CD4-positive, alpha-beta T cell treated with Interleukin-15 for 4 hours (primary cell): ENCODE measurements around the gene ARHGAP18.

Experiments used
- DNase-seq: peaks from one replicate; pipeline ENCODE4 v3.0.0-alpha.2; 2020; ENCODE audit warnings: low spot score

Gene ARHGAP18

DNA sequence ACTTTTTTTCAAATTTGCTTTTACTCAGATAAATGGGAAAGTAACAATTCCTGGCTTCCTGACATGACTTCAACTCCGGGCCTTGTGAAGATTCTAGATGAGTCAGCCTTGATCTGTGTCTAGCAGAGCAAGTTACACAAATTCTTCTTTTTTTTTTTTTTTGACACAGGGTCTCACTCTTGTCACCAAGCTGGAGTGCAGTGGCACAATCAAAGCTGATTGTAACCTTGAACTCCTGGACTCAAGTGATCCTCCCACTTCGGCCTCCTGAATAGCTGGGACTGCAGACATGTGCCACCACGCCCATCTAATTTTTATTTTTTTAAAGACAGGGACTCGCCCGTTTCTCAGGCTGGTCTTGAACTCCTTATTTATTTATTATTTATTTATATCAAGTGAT lies 7.3 kb upstream of the ARHGAP18 start:
- DNase-seq, result no peak

DNA sequence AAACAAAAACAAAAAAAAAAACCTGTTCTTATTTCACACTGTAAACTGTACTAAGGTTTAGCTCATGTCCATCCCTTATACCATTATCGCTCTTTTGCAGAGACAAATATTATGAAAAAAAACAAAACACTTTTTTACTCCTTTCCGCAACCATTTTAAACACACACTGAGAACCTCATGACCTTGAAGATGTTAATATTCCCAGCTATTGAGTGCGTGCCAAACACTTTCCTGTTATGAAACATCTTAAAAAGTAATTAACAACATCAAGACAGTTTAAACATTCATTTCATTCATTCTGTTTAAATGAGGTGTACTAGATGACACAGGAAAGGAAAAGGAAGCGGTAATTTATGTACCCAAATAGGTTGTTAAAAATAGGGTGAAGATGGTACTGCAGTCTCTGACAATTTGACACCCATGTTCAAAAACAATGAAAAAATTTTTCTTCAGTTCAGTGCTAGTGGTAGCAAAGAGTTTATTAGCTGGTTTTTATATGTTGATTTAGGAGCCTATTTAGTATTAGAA lies 3.9 kb upstream of the ARHGAP18 start:
- DNase-seq, result no peak

DNA sequence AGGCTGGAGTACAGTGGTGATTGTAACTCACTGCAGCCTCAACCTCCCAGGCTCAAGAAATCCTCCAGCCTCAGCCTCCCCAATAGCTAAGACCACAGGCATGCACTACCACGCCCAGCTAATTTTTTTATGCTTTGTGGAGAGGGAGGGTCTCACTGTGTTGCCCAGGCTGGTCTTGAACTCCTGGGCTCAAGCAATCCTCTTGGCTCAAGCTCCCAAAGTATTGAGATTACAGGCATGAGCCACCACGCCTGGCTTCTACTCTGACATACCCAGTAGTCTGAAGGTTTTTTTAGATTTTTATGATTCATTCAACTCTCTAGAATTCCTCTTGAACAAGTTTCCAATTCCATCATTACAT lies 1.3 kb upstream of the ARHGAP18 start:
- DNase-seq, result no peak

DNA sequence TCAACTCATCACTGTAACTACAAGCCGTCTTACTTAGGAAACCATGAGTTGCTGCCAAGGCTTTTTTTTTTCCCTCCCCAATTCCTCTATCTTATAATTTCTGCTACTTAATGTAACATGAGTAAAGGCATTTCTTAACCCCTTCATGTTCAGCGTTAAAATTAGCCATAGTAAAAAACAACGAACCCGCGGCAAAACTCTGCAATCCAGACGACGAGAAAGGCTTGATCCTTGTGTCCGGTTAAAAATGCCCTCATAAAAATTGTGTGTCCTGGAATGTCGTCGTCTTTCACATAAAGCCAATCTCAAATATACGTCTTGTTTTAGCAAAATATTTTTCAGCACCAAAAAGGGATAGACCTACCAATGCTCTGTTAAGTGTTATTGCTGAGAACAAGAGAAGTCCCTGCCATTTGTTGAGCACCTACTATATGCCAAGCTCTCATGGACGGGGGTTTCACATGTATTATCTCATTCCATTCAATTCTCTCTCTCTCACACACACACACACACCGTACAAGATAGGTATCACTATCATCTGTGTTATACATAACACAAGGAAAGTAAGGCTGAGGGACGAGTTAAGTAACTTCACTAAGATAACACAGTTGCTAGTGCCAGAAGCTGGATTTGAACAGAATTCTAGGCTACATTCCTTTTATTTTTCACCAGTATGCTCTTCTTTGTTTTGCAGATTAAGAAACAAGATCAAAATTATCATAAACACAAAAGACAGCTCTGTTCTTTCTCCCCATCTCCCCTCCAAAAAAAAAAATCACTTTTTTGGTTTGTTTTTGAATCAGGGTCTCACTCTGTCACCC lies 683 bp upstream of the ARHGAP18 start:
- DNase-seq, result no peak

DNA sequence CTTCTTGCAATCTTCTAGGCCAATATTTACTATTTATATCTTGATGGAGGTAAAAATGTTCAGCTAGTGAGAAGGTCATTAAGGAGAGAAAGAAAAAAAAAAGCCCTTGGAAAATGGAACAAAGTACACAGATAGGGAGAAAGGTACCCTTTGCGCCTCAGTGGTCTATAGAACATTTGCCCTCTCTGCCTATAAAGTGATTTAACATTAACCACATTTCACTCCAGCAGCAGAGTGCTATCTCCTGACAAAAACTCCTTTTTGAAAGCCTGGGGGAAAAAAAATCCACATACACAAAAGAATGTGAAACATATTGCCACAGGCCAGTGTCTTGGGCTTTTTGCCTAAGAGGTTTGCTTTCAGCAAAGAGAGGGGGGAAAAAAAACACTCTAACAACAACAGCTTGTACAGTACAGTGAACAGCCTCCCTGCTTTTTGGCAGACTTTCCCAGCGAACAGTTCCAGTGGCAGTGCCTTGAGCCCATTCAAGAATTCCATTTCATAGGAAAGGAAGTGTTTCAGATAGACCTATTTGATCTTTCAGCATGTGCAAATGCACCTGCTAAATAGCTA lies 695 bp downstream of the ARHGAP18 start:
- no peak for DNase-seq

DNA sequence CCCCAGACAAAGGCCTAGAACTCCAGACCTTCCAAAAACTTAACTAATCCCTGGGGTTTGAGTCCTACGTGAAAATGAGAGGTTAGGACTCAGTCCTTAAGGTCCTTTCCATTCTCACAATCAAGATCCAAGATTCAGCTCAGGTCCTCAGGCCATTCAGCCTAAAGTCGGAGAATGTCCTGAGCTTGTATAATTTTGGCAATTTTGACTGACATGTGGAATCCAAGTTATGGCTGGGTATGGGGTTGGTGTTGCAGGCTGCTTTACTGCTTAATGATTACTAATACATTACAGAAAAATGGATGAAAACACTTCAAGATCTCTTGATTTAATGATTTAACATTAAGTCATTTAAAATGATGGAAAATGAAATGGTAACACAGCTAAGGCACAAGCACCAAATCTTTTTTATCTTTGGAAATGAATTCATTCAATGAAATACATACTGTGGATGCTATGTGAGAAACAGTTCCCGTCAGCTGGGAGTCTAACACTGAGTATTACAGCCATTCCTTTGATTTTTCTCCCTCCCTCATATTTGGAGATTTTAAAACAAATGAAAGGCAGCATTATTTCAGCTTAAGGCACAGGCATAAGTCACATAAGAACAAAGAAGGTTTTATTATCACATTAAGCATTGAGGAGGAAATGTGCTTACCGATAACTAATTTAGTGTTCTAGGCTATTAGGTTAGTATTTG lies 1.3 kb downstream of the ARHGAP18 start:
- DNase-seq, result no peak

DNA sequence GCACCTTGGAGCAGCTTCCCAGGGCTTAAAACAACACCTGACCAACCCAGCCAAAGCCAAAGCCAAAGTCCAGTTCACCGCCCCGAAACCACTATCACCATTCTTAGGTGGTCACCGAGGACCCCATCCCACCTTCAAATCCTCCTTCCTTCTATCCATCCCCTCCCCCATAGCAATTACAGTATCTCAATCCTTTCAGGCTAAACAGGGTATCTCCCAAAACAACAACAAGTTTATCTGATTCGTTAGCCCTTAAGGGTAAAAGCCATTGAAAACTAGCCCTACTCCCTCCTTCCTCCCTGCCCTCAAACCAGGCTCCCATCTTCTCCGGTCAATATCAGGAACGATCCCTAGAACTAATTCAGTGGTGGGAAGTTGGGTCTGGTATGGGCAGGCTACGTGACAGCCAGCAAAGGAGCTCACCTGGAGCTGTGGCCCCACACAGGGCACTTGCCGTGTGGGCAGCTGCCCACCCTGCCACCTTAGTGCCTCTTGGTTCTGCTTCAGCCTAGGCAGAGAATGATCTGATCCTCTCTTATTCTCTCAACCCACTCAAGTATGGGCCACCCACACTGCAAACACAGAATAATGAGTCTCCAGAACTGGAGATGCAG lies 2.0 kb downstream of the ARHGAP18 start:
- no peak for DNase-seq

DNA sequence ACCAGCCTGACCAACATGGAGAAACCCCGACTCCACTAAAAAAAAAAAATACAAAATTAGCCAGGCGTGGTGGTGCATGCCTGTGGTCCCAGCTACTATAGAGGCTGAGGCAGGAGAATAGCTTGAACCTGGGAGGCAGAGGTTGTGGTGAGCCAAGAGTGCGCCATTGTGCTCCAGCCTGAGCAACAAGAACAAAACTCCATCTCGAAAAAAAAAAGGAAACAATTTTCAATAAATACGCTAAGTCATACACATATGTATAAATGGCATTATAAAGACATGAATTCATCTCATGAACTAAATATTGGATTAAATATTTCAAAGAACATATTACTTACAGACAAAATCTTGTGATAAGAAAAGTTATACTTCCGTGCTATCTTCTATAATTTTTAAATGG lies 2.9 kb downstream of the ARHGAP18 start:
- DNase-seq, result no peak

DNA sequence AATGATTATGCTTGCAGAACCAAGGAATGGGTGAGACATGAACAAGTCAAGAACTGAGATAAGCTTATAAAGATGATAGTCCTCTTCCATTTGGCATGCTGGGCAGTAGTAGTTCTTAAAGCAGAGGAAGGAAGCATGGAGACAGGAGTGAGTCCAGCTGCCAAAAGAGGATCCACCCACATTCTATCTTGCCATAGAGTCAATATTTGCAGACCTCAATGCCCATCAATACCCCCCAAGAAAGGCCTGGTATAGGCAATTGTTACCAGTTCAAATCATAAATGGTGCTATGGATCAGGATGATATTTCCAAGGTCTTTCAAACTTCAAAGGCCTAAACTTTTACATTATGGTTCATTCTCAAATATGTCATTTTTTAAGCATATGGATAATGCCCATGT lies 4.8 kb downstream of the ARHGAP18 start:
- DNase-seq, result no peak

DNA sequence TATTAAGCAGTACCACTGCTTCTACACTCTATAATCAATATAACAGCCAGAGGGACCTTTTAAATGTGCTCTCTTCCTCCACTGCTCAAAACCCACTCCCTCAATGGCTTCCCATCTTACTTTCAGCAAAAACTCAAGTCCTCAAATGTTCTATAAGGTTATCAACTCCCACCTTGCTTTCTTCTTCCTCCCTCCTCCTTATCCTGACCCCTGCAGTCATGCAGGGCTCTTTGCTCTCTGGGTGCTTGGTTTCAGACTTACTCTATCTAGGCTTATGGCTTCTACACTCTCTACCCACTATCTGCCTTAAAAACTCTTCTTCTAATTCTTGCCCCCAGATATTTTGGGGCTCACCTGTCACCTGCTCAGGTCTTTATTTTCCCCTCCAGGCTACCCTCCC lies 5.3 kb downstream of the ARHGAP18 start:
- no peak for DNase-seq

DNA sequence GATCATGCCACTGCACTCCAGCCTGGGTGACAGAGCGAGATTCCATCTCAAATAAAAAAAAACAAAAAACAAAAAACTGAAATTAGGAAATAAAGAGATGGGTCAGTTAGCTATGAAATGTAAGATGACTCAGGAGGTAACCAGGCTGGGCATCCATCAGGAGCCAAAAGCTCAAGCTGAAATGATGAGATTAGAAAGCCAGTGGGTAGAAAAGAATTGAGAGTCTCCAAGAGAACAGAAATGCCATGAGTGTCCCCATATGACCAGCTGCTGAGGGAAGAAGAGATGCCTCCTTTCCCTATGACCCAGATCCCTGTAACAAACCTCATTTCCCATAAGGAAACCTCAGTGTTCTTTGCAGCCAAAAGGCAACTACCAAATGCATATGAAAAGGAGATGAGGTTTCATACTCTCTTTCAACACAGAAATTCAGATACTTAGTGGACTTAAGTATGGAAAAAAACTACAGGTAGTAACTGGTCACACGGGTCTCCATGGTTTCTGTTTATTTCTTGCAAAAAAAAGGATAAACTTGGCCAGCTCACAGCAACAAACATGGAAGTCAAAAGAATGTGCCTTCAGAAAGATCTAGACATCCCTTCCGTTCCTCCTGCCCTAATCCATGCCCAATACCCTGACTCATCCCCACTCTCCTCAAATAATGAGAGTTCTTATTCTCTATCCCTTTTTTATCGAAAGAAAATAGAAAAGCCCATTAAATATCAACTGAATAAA lies 8.1 kb downstream of the ARHGAP18 start:
- DNase-seq, result no peak

DNA sequence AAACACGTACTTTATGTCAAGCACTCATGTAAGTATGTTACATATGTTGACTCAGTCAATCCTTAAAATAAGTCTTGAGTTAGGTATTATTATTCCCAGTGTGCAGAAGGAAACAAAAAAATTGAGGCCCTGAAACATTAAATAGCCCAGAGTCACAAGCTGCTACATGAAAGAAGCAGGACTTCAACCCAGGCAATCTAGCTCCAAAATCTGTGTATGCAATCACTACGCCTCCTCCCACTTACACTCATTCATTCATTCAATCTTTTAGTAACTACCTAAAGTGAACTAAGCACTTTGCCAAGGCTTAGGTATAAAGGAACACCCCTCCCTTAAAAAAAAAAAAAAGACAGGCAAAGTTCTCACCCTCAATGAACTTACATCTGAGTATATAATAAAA lies 9.3 kb downstream of the ARHGAP18 start:
- DNase-seq, result no peak

DNA sequence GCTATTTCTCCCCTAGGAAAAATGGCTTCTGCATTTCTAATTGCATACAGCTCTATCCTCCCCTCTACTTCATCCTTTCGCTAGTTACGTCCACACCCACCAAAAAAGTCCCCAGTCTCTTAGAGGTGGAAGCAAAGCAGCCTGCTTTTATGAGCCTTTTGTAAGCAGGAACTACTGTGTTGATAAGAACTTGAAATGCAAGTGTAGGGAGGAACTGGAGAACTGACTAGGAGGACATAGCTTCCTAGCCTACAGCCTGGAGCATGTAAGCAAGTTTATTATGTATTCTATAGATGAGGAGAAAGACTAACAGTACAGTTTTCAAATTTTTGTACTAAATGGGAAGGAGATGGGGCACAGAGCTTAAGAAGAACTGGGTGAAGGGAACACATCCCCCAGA lies 10.3 kb downstream of the ARHGAP18 start:
- DNase-seq, result no peak

DNA sequence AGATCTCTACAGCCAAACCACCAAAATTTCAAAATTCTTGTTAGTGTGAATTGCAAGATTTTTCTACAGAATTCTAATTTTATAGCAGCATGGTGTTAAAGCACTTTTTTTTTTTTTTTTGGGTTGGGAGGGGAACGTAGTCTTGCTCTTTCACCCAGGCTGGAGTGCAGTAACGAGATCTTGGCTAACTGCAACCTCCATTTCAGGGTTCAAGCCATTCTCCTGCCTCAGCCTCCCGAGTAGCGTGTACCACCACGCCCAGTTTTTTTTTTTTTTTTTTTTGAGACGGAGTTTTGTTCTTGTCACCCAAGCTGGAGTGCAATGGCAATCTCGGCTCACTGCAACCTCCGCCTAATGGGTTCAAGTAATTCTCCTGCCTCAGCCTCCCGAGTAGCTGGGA lies 11.5 kb downstream of the ARHGAP18 start:
- no peak for DNase-seq

DNA sequence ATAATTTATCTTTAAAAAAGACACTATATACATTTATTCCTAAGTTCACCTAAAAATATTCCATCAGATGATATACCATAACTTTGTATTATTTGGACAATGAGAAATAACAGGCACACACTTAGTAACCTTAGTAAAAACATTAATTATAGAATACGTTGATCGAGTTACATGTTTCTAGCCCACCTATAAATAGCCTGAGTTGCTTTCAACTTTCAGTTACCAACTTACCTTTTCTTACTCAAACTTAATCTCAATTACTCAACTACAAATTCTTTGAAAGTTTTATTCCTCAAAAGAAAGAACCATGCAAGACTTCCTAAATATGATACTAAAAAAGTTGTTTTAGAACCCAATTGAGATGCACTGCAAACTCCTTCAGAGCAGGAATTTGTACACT lies 12.2 kb downstream of the ARHGAP18 start:
- DNase-seq, result no peak

DNA sequence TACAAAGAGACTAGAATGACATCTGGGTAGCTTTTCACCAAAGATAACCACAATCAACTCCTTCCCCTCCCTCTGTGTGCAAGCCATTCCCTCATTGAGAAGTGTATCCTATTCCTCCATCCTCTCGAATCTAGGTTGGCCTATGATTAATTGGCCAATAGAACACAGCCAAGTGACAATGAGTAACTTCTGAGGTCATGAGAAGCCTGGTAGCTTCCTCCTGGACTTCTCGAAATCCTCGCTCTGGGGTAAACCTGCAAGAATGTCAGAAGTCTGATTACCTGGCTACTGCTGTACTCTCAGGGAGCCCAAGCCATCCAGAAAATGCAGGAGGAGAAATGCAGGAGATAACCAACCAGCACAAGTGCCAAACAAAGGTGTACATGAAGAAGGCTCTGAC lies 13.1 kb downstream of the ARHGAP18 start:
- DNase-seq, result no peak

DNA sequence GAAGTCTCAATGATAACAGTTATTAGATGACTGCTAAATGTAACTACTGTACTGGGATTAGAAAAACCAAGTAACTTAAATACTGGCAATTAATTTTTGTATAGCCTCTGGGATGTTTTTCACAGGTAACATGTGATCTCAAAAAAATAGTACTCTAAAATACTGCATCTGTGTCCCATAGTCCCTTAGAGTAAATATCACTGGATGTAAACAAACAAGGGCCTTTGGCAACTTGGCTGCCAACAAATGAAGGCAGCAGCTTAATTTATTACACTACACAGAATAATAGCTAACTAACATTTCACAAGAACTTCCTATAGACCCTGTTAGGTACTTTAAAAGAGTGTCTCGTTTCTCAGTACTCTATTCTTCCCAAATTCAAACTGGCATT lies 14.0 kb downstream of the ARHGAP18 start:
- no peak for DNase-seq

DNA sequence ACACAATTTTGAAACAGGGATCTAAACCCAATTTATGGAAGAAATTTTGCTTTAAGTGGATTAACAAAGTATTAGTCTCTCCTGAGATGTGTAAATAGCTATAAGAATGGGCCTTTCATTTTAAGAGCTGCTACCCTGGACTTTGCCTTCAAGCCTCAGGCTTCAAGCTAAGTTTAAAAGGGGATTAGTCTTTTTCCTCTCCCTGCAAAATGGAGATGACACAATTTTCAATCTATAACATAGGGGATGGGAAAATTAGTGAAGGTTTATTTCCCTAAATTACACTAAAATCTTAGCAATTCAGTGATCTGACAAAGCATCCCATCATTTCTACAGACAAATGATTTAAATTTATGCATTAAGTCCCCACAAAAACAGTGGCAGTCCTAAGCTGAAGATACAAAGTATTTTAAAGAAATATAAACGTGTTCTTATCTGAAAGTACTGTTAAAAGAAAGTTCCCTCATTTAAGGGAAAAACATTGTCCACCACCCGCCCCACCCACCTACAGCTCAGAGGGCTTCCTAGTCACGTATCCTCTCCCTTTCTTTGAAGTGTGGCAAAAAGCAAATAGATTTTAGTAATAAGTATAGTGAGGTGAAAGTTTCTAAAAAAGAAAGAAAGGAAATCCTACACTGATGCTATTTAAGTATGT lies 14.5 kb downstream of the ARHGAP18 start:
- peak; percentile 36 for DNase-seq

DNA sequence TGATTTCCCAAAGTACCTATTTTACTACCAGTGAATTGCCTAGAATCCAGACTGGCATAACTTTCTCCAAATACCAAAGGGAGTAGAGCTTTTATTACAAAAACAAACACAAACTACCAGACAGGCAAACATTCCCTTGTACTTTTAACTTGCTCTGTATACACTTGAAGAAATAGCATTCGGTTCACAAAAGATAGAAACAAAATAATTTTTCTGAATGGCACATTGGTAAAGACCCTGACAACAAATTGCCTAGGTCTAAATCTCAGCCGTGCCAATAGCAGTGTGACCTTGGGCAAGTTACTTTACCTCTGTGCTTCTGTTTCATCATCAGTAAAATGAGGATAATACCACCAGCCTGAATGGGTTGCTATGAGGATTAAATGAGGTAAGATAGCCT lies 15.9 kb downstream of the ARHGAP18 start:
- no peak for DNase-seq

DNA sequence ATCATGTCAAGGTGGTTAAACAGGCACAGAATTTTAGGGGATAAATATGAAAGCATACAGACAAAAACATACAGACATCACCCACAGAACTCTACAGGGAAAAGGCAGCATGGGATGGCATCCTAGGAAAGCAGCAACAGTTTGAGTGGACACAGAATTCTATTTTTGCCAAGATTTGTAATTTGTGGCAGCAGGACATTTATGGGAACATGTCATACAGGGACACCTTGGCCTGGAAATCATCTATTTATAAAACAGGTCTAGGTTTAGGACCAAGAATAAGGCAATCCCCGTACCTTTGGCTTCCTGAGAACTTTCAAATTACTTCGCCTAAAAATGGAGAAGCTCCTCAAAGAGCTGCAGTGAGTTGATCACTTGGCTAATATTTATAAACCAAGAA lies 17.5 kb downstream of the ARHGAP18 start:
- DNase-seq, result no peak

DNA sequence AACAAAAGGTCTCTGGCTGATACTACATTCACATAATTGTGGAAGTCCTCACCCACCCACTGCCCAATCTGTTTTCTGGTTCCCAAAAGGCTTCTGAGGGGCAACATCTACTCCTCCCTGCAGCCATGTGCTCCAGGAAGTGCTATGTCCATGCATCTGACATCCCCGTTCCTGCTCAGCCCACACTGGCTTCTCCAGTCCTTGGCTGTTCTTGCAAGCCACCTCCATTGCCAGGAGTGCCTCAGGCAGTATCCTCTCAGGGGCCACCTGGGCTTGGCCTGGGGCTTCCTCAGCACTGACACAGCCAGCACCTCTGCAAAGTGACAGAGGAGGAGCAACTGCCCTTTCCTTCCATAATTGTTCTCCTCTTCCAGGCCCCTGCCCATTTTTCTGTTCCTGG lies 18.3 kb downstream of the ARHGAP18 start:
- no peak for DNase-seq
